Colonic mucosa (tissue), 4 donors: ENCODE data around the gene SAMD4B. TPM values are rescaled to one million over a fixed set of nuclear protein-coding genes. Genes with fewer than 3 reads are reported as not detected.
A peak's percentile ranks its signal among the peaks of the same experiment; 100 is the strongest.

ENCODE experiments used
- DNase-seq: peaks from one replicate; pipeline ENCODE4 v3.0.0-alpha.2; 2020
- H3K27ac ChIP-seq: fragments of 200-600 bp; one replicate; pipeline ENCODE4 v1.8.0; 2021
- H3K27me3 ChIP-seq: fragments of 200-600 bp; one replicate; pipeline ENCODE4 v1.8.0; 2021
- H3K36me3 ChIP-seq: fragments of 200-600 bp; one replicate; pipeline ENCODE4 v1.8.0; 2021
- H3K4me1 ChIP-seq: fragments of 200-600 bp; one replicate; pipeline ENCODE4 v1.8.0; 2021; ENCODE audit warnings: mild to moderate bottlenecking
- H3K4me3 ChIP-seq: fragments of 200-600 bp; one replicate; pipeline ENCODE4 v1.8.0; 2021
- H3K9ac ChIP-seq, 2 donors: one replicate each; pipeline ENCODE4 v1.7.0; 2013; ENCODE audit warnings: control low read depth in 2 of 2, low read depth in 2 of 2, low read length in 2 of 2
- H3K9me3 ChIP-seq: fragments of 200-600 bp; one replicate; pipeline ENCODE4 v1.8.0; 2021
- CTCF ChIP-seq: fragments of 200-600 bp; IDR thresholded peaks from one replicate; pipeline ENCODE4 v1.8.0; 2022; ENCODE audit warnings: antibody characterized with exemption, mild to moderate bottlenecking
- intact Hi-C: fragments of 100-400 bp; cut with DNase I; formaldehyde crosslinking; loops from one replicate; pipeline ENCODE4 v1.14.1; 2022
- total RNA-seq, 2 donors: library from RNA; stranded (reverse); fragmentation: NEBNext Ultra II Directional in 1 of 2; extraction: Animal tissue kit (Norgen Biotek cat#: 25700) in 1 of 2; gene quantifications; one replicate each; pipeline ENCODE4 v1.2.1, GENCODE V29; 2021
- donor health status: healthy.
- donor health status: DM: no; HTN: no; CAD: no.
- donor health status: DM: no; HTN: no; CAD: no.

SAMD4B gene
- total RNA-seq, 2 donors from 2014 or later: 63.9 to 73.7 TPM

- H3K27ac ChIP-seq: peak overlapping the region; percentile 67
- no peaks in the 10 kb centered on the region for H3K27me3 ChIP-seq
Observed at GRCh38 chr19:39427707-39428106, 85.5 kb downstream of the SAMD4B start.

GRCh38 chr19:39428283-39429112 is 86.3 kb downstream of the SAMD4B start:
- Histone ChIP-seq H3K9ac (peak overlapping the region; percentile 8 to 26), H3K9me3 (no peaks in the 10 kb centered on the region), H3K4me3 (no peak overlapping the region), H3K4me1 (no peaks in the 10 kb centered on the region), H3K27me3 (no peaks in the 10 kb centered on the region), H3K27ac (peak overlapping the region; percentile 67), H3K36me3 (peaks cover 17% of the 10 kb centered on the region)
- intact Hi-C loops: no loop called here
- TF ChIP-seq CTCF: no peak
- peak; percentile 25 for DNase-seq

More at GRCh38 chr19:39427707-39428106, 85.5 kb downstream of the SAMD4B start:
- Histone ChIP-seq H3K36me3 (peaks cover 9% of the 10 kb centered on the region), H3K4me1 (no peaks in the 10 kb centered on the region), H3K4me3 (no peak overlapping the region), H3K9ac (no peak overlapping the region), H3K9me3 (no peaks in the 10 kb centered on the region)
- DNase-seq: no peak
- TF ChIP-seq CTCF: no peak
- intact Hi-C loops: no loop called here

- peak; percentile 20 for DNase-seq
- H3K36me3 ChIP-seq: peaks cover 27% of the 10 kb centered on the region
- intact Hi-C loops: no loop called here
- H3K4me1 ChIP-seq: peaks cover 3% of the 10 kb centered on the region
- H3K9ac ChIP-seq: peak overlapping the region; percentile 7 to 39
- no peak overlapping the region for H3K4me3 ChIP-seq
- peak overlapping the region; percentile 80 for H3K27ac ChIP-seq
- no peaks in the 10 kb centered on the region for H3K27me3 ChIP-seq
- no peak for TF ChIP-seq CTCF
- H3K9me3 ChIP-seq: no peaks in the 10 kb centered on the region
Observed at GRCh38 chr19:39430675-39431593, 88.7 kb downstream of the SAMD4B start.

- H3K9me3 ChIP-seq: no peaks in the 10 kb centered on the region
- H3K9ac ChIP-seq: no peak overlapping the region
- TF ChIP-seq CTCF: no peak
- H3K4me1 ChIP-seq: peaks cover 3% of the 10 kb centered on the region
- intact Hi-C loops: no loop called here
- H3K4me3 ChIP-seq: no peak overlapping the region
- no peaks in the 10 kb centered on the region for H3K27me3 ChIP-seq
- no peak overlapping the region for H3K27ac ChIP-seq
- H3K36me3 ChIP-seq: peaks cover 27% of the 10 kb centered on the region
- DNase-seq: no peak
Observed at GRCh38 chr19:39432677-39433025, 90.4 kb downstream of the SAMD4B start.

- no peak for TF ChIP-seq CTCF
- Histone ChIP-seq H3K27me3 (no peaks in the 10 kb centered on the region), H3K4me3 (no peak overlapping the region), H3K9ac (no peak overlapping the region), H3K9me3 (no peaks in the 10 kb centered on the region), H3K36me3 (peaks cover 27% of the 10 kb centered on the region), H3K4me1 (peaks cover 3% of the 10 kb centered on the region), H3K27ac (no peak overlapping the region)
- intact Hi-C loops: no loop called here
- no peak for DNase-seq
Observed at GRCh38 chr19:39433480-39434079, 91.4 kb downstream of the SAMD4B start.
